Psoas muscle (tissue), 8 donors: ENCODE data around the gene OR2AT4. TPM values are rescaled to one million over a fixed set of nuclear protein-coding genes. Genes with fewer than 3 reads are reported as not detected.

Experiments
- ATAC-seq, 4 donors: fragments of 200-7000 bp; cut with Tn5 transposase; one replicate each; pipeline ENCODE4 v1.9.1; 2020; ENCODE audit warnings: moderate library complexity in 3 of 4, mild to moderate bottlenecking in 2 of 4
- DNase-seq, 2 donors: peaks; one replicate each; pipeline ENCODE4 v3.0.0-alpha.2; 2020
- H3K27ac ChIP-seq: fragments of 200-600 bp; one replicate; pipeline ENCODE4 v1.8.0; 2022
- H3K27me3 ChIP-seq, 3 donors: fragments of 200-600 bp in 1 of 3; one replicate each; pipeline versions ENCODE4 v1.6.1 to v1.8.0; 2013 to 2022; ENCODE audit warnings: low read length in 2 of 3, mild to moderate bottlenecking in 2 of 3, moderate library complexity in 1 of 3; ENCODE audit not compliant: insufficient read depth in 3 of 3
- H3K36me3 ChIP-seq, 2 donors: fragments of 200-600 bp in 1 of 2; one replicate each; pipeline versions ENCODE4 v1.6.1 to v1.8.0; 2013 to 2022; ENCODE audit warnings: low read depth in 1 of 2, mild to moderate bottlenecking in 1 of 2, moderate library complexity in 1 of 2; ENCODE audit not compliant: insufficient read depth in 1 of 2
- H3K4me1 ChIP-seq: fragments of 200-600 bp; one replicate; pipeline ENCODE4 v1.8.0; 2022
- H3K4me3 ChIP-seq: fragments of 200-600 bp; one replicate; pipeline ENCODE4 v1.8.0; 2022; ENCODE audit warnings: mild to moderate bottlenecking
- H3K9me3 ChIP-seq: fragments of 200-600 bp; one replicate; pipeline ENCODE4 v1.8.0; 2022
- CTCF ChIP-seq: fragments of 200-600 bp; IDR thresholded peaks from one replicate; pipeline ENCODE4 v1.8.0; 2022; ENCODE audit warnings: antibody characterized with exemption
- WGBS, 3 donors: extraction: QIAGEN DNeasy Blood & Tissue Kit; methylation state at CpG; one replicate each; pipeline versions ENCODE4 v1.1.6 to v1.1.7; 2013; 5-methylcytosine and 5-hydroxymethylcytosine counted together
- intact Hi-C, 2 donors: fragments of 100-400 bp; cut with DNase I; formaldehyde crosslinking; loops; one replicate each; pipeline versions ENCODE4 v1.11.0 to v1.14.2; 2022
- polyA plus RNA-seq, 3 donors: library from polyadenylated mRNA; stranded (reverse); fragments of 200-250 nt; gene quantifications; one replicate each; pipeline ENCODE4 v1.2.3, GENCODE V29; 2013
- total RNA-seq, 4 donors: library from RNA; stranded (reverse); fragmentation: NEBNext Ultra II Directional in 2 of 4; extraction: Animal tissue kit (Norgen Biotek cat#: 25700) in 2 of 4; gene quantifications; one replicate each; pipeline versions ENCODE4 v1.2.1 to v1.2.4, GENCODE V29; 2021 to 2023
- donor health status: healthy with polysubstance abuse.
- donor health status: DM: no; HTN: no; CAD: no; lungs with moderate emphysema.
- donor health status: Bipolar disorder and iron deficiency.
- donor health status: healthy.
- donor health status: DM: yes; HTN: yes; CAD: no.
- donor health status: DM: no; HTN: no; CAD: no.
- donor health status: DM: no; HTN: no; CAD: no.
- donor health status: DM: yes; HTN: yes; CAD: no.

Gene OR2AT4
- total and polyA plus RNA-seq, 7 donors, result not detected

- no peak for TF ChIP-seq CTCF
- Histone ChIP-seq H3K4me3 (no peak overlapping the region), H3K27ac (no peak overlapping the region), H3K36me3 (no peaks in the 10 kb centered on the region), H3K27me3 (no peaks in the 10 kb centered on the region), H3K9me3 (no peaks in the 10 kb centered on the region), H3K4me1 (peaks cover 4% of the 10 kb centered on the region)
- DNase-seq (no peak), ATAC-seq (no peak)
- 82 to 98% (median 90%) methylated on average over 3 of the region's 3 CpGs for WGBS, 3 donors
- intact Hi-C loops, result loop anchor here in 1 of 2 donors (2.0 kb wide), 1 partner anchor 105 kb away; no protein-coding TSS in a partner anchor
Measured at GRCh38 chr11:75033916-75034315, 62.8 kb downstream of the OR2AT4 start.

- ATAC-seq (no peak), DNase-seq (no peak)
- Histone ChIP-seq H3K4me3 (no peak overlapping the region), H3K36me3 (no peaks in the 10 kb centered on the region), H3K4me1 (peaks cover 13% of the 10 kb centered on the region), H3K27ac (no peak overlapping the region), H3K27me3 (no peaks in the 10 kb centered on the region), H3K9me3 (no peaks in the 10 kb centered on the region)
- intact Hi-C loops, result loop anchor here (1.0 to 2.0 kb wide), 2 partner anchors 103 to 104 kb away; no protein-coding TSS in a partner anchor
- WGBS, 3 donors, result 74 to 89% (median 87%) methylated on average over 3 of the region's 3 CpGs
- no peak for TF ChIP-seq CTCF
Measured at GRCh38 chr11:75032550-75032935, 64.1 kb downstream of the OR2AT4 start.

GRCh38 chr11:75031771-75032549, 64.7 kb downstream of the OR2AT4 start:
- Histone ChIP-seq H3K9me3 (no peaks in the 10 kb centered on the region), H3K4me3 (no peak overlapping the region), H3K4me1 (peaks cover 13% of the 10 kb centered on the region), H3K36me3 (no peaks in the 10 kb centered on the region), H3K27ac (no peak overlapping the region), H3K27me3 (no peaks in the 10 kb centered on the region)
- peak; percentile 78 to 94 (median 81) for ATAC-seq
- intact Hi-C loops, result loop anchor here (1.0 to 2.0 kb wide), 2 partner anchors 103 kb away; no protein-coding TSS in a partner anchor
- 63 to 68% (median 65%) methylated on average over 8 of the region's 8 CpGs for WGBS, 3 donors
- TF ChIP-seq CTCF, result peak; percentile 73
- DNase-seq, result peak; percentile 76 to 89

Other genes starting within 250 kb of the OR2AT4 start
- 10 to 100 TPM in 1 of 4 donors, 1 to 10 TPM in 3; 5.5 to 15.1 (median 7.5) TPM for gene XRRA1, start 147.8 kb downstream of the OR2AT4 start, total RNA-seq
- 1 to 10 TPM; 3.1 to 9.3 (median 6.9) TPM for gene XRRA1, start 147.8 kb downstream of the OR2AT4 start, polyA plus RNA-seq
- gene SPCS2, start 147.6 kb downstream of the OR2AT4 start, total RNA-seq, result 10 to 100 TPM; 51.1 to 95.1 (median 63.6) TPM
- 100 to 1,000 TPM in 2 of 3 donors, 10 to 100 TPM in 1; 78.9 to 132 (median 104) TPM for gene SPCS2, start 147.6 kb downstream of the OR2AT4 start, polyA plus RNA-seq
- 10 to 100 TPM; 14.0 to 26.7 (median 18.0) TPM for gene NEU3, start 107.9 kb downstream of the OR2AT4 start, total RNA-seq
- 1 to 10 TPM; 1.8 to 9.3 (median 4.3) TPM for gene NEU3, start 107.9 kb downstream of the OR2AT4 start, polyA plus RNA-seq
- 10 to 100 TPM; 10.7 to 17.7 (median 12.3) TPM for gene SLCO2B1, start 54.2 kb upstream of the OR2AT4 start, total RNA-seq
- gene SLCO2B1, start 54.2 kb upstream of the OR2AT4 start, polyA plus RNA-seq, result 1 to 10 TPM; 1.2 to 5.6 (median 1.7) TPM
- gene TPBGL, start 143.9 kb upstream of the OR2AT4 start, total RNA-seq, result under 1 TPM in 1 of 4 donors, not detected in 3; 0.11 TPM
- gene TPBGL, start 143.9 kb upstream of the OR2AT4 start, polyA plus RNA-seq, result under 1 TPM in 2 of 3 donors, not detected in 1; 0.01 to 0.05 TPM